GM19324 (cell line): Measurements from ENCODE around the gene MPRIP.

ENCODE experiments used
- ATAC-seq: cut with Tn5 transposase; IDR thresholded peaks from one replicate; pipeline ENCODE4 v1.9.1; 2021; ENCODE audit warnings: mild to moderate bottlenecking, moderate library complexity; ENCODE audit not compliant: unreplicated experiment, low FRiP score

MPRIP gene

DNA sequence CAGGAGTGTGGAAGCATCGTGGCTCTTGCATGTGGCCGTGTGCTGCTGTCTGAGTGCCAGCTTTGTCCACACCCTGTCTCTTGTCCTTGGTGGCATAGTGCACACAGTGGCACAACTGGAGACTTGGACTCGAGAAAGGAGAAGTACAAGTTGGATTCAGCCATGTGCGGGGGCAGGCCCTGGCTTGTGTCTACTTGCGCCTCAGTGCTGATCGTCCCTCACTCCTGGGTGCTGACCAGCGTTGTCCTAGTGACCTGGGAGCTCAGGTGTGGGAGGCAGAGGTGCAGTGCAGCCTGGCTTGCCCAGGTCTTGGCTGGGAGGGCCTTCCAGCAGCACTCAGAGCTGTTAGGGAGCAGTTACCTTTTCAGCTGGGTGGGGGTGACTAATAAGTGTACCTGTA is 20.6 kb downstream of the MPRIP start:
- ATAC-seq, result no peak

DNA sequence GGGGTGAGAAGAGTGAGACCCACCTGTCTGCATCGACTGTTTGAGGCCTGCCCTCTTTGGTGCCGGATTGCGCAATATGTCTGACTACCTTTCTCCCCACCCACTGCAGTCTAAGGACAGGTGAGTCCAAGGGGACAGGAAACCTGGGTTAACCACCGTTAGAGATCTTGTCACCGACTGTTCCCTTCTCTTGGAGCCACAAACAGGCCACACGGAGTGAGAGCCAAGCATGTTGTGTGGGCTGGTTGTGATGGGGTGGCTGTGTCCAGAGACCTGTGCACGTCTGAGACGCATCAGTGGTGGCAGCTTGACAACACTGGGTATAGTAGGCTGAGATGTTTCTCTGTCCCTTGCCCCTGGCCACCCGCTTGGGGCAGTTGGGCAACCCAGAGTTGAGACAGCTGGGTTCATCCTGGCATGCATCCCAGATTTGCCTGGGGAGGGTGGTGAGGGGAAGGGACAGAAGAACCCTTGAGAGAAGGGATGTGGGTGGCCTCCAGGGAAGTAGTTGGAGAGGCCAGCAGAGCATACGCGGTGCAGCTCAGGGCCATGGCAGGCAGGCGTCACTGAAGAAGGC is 21.4 kb downstream of the MPRIP start:
- ATAC-seq, result no peak

DNA sequence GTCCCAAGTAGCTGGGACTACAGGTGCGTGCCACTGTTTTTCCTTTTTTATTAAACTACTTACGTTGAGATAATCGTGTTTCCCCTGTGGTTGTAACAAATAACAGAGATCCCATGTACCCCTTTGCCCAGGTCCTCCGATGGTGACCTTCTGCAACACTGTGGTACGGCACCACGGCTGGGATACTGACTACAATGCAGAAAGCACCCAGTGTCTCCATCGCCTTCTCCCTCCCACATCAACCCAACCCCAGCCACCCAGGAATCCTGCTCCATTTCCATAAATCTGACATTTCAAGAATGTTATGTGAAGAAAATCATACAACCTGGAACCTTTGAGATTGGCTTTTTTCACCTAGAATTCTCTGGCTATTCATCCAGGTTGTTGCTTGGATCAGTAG is 22.1 kb downstream of the MPRIP start:
- ATAC-seq, result no peak

DNA sequence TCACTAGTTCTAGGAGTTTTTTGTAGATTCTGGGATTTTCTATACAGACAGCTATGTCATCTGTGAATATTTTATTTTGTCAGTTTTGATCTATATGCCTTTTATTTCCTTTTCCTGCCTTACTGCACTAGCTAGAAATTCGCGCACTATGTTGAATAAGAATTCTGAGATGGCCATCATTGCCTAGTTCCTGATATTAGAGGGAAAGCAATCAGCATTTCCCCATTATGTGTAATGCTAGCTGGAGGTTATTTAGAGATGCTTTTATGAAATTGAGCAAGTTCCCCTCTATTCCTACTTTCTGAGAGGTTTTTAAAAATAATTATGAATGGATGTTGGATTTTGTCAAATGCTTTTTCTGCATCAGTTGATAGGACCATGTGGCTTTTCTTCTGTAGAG is 23.8 kb downstream of the MPRIP start:
- no peak for ATAC-seq

DNA sequence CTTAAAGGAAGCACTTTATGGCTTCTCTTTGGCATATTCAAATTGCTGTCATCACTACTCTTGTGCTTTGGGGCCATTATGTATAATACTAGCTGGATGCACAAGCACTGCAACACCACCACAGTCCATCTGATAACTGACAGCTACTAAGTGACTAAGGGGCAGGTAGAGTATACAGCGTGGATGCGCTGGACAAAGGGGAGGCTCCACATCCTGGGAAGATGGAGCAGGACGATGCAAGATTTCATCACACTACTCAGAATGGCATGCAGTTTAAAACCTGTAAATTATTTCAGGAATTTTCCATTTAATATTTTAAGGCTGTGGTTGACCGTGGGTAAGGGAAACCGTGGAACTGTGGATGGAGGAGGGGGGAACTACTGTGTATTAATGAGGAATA is 25.0 kb downstream of the MPRIP start:
- ATAC-seq, result no peak

DNA sequence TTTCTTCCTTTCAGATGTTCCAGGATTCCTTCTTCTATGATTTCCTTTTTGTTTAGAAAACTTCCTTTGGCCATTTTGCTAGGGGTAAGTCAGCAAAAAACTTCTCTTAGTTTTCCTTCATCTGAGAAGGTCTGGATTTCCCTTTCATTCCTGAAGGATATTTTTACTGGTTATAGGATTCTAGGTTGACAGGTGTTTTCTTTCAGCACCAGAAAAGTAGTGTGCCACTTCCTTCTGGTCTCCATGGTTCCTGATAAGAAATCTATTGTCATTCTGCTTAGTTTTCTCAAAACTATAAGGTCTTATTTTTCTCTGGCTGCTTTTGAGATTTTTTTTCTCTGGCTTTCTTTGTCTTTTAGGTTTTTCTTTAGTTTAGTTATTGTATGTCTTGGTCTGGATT is 27.6 kb downstream of the MPRIP start:
- no peak for ATAC-seq

DNA sequence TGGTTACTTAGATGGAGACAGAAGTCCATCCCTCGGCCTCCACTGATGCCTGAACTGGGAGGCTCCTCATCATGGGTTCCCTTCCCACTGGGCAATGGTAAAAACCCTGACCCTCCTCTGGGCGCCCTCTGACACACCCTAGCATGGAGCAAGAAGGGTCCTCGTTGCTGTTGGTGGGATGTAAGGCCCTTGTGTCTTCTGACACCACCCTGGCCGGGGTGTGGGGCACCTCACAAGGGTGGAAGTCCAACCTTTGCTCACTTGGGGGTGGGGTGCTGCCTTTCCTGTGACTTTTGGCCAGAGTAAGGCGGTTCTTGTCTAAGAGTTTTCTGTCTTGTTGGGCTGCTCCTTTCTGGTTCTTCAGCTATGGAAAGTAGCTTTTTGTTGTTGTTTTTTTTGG is 28.7 kb downstream of the MPRIP start:
- ATAC-seq, result no peak

DNA sequence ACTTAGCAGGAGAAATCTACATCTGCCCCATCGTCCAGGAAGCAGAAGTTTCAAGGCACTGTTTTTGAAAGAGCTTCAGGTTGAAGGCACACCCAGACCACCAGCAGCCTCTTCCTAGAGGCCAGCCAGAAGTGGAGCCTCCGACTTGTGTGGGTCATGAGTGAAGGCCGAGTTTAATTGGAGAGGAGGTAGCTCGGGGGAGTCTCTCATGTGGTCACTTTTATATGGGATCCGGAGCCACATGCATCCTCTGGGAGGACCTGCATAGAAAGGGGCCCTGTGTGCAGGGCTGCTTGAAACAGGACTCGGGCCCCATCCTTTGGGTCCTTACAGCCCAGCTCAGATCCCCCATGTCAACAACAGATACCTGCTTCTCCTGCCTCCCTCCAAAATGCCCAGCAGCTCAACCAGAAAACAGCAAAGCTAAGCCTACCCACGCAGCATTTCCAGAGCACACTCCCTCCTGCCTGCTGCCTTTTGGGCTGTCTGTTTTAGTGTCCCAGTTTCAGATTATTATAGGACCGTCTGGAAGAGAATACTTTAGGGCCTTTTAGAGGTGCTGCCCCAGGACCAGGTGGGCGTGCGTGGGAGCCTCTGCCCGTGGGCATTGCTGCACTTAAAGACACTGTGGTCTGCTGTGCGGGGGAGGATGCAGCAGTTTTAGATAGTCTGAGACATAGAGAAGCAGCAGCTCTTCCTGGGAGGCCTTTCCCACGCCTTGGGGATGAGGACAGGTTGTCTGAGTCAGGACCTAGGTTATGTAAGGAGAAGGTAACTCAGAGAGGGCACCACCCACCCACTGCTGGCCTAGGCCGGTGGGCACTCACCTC is 29.5 kb downstream of the MPRIP start:
- no peak for ATAC-seq

DNA sequence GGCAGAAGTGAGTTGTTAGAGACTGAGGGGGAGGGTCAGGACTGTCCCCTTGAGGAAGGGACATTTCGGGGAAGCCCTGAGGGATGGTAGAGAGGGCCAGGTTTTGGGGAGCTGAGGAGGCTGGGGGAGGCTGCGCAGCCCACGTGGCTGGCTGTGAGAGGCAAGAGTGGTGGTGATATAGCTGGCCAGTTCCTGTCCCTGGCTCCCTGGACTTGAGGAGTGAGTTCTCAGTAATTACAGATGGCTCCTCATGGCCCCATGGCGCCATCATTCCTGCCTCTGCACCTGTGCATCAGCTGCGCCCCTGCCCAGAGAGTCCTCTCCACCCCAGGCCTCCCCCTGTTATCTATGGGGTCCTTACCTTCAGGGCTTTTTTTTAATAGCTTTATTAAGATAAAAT is 30.3 kb downstream of the MPRIP start:
- no peak for ATAC-seq

DNA sequence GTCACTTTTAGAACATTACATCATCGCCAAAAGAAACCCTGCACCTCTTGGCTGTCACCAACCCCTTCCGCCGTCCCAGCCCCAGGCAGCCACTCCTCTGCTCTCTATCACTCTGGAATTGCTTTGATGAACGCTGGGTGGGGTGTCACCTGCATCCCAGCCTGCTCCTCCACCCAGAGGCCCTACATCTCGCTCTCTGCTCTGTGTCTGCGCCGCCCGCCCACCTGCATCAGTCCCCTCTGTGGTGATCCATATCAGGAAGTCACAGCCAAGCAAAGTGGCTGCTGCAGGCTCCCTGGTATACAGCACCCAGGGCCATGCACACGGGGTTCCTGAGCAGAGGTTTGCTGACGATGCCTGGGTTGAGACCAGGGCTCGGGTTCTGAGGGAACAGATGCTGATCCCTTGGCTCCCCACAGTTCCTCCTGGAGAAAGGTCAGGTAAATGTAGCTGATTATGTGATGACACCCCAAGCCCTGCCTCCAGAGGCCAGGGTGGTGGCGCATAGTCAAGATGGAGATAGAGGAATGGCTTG is 30.8 kb downstream of the MPRIP start:
- no peak for ATAC-seq

DNA sequence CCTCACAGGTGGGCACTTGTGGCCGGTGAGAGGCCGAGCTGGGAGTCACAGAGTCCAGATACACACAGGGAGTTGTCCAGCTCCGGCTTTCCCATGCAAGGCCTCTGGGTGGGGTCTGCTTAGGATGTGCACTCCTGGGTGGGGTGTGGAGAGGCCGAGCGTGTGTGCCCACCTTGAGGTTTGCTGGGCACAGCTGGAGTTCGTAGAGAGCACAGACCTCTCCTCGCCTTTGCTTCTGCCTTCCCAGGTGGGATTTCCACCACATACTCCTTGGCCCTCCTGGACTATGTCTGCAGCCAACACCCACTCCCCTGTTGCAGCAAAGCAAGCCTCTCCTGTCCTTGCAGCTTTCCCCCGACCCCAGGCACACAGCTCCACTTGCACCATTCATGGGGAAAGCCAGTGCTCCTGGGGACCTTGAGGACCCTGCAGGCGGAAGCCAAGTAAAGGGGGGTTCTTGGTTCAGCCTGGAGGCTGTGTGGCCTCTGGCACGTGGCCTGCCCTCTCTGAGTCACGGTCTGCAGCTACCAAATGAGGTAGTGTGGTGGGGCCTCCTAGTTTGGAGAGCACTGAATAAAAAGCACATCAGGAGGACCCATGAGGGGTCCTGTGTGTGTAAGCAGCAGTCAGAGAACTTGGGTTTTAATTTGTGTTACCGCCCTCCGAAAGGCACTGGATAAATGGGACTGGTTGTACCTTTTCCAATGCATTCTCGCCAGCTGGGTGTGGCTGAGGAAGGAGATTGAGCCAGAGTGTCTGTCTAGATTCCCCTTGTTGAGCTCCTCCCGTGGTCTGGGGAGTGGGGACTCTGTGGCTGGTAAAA is 31.5 kb downstream of the MPRIP start:
- ATAC-seq, result no peak

DNA sequence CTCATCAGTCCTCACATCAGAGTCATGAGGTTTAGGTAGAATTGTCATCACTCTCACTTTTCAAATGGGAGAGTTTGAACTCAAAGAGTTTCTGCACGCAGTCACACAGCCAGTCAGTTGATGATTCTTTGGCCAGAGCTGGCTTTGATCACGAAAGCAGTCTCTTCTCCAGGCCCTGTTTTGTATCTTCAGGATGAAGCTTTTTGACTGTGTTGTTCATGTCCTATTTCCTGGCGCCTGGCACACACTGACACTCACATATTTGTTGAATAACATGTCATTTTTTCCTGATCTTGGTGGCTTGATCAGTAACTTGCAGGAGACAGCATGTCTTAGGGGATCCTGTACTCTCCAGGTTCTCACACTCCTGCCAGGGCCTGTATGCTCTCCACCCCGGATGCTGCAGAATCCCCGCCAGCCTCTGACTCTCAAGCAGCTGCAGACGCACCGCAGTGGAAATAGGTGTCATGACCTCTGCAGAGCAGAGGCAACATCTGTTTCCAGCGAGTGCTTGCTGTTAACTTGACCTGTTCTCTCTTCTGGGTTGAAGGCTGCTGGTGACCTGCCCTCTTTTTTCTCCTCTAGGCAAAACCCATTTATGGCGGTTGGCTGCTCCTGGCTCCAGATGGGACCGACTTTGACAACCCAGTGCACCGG is 33.0 kb downstream of the MPRIP start:
- no peak for ATAC-seq

DNA sequence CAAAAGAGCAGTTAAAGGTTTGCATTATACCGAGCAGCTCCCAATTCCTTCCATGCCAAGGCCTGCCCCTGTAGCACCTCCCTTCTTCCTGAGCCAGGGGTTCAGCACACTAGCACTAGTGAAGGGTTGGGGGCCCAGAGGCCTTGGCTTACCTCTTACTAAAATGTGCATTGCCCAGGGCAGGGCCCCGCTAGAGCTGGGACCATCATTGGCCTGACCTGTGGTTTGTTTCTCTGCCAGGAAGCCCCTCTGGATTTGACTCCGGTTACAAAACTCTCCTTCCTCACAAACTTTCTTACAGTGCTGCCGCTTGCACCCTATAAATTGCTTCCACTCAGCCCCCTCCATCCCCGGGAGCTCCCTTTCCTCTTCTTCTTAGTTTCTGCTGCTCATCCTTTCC is 33.8 kb downstream of the MPRIP start:
- ATAC-seq, result no peak

DNA sequence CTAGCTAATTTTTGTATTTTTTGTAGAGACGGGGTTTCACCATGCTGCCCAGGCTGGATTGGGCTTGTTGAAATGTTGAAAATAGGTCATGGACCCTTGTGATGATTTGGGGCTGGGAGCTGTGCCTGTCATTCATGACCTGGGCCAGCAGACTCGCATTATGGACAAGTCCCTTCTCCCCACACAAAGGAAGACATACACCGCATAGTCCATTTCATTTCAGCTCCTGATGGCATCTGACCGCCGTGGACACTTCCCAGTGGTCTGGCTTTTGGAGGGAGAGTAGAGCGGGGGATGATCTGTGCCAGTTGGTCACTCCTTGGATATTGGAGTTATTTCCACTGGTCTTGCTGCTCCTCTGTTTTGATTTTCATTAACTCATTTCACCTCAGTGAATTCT is 34.8 kb downstream of the MPRIP start:
- ATAC-seq, result no peak

DNA sequence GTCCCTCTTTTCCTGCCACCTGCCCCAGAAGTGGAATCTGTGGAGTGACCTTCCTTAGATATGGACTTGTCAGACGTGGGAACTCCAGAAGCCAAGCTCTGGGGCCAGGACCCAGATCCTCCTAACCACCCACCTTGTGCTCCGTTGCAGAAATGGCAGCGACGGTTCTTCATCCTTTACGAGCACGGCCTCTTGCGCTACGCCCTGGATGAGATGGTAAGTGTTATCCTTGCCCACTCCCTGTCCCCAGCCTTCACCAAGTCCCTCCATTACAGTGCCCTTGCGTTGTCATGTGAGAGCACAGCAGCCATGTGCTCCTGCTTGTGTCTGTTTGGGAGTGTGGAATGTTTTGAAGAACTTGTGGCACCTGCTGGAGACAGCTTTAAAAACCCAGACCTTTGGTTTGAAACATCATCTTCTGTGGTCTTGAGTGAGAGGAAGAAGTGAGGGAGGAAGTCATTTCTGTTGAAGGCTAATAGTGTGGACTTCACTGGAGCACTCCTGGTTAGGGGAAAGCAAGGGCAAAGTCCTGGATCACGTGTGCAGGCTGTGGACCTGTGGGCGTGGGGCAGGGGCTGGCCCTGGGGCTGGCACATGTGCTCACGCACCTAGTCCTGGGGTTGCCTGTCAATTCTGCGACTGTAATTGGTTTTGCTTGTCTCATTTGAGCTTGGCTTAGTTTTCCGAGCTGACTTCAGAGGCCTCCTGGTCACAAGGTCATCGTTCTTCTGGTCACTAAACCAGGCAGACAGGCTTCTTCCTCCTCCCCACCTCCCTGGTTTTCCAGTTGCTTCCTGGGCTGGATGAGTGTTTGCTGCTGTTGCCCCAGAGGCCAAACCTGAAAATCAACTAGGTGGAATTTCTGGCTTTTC is 35.8 kb downstream of the MPRIP start:
- ATAC-seq, result no peak

DNA sequence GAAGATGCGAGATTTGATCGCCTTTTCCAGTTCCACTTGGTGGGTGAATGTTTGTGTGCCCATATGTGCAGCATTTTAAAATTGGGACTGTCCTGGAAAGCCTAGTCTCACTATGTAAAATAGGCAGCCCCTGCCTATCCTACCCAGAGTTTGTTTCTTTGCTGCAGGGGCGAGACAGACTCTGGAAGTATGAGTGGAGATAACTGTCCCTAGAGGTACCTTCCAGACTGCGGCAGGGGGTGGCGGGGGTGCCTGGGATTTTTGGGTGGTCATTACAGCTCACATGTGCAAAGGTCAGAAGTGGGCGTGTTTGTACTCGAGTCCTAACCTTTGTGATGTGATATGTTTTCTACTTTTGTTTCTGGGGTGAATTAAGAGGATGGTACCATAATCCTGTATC is 36.6 kb downstream of the MPRIP start:
- ATAC-seq, result no peak

DNA sequence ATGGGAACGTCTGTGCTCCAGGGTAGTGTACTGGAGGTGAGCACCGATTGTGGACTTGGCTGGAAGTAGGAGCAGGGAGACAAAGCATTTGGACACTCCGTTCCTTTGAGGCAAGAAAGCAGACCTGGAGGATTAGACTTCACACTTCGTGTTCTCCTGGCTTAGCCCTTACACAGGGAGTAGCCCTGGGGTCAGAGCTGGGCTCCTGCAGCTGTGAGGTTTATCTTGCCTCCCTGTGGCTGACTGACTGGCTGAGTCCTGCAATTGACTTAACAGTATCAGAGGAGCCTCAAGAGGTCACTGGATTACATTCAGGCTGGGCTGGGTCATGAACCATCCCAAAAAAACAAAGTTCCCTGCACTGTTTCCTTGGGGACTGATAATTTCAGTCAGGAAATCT is 37.1 kb downstream of the MPRIP start:
- no peak for ATAC-seq

DNA sequence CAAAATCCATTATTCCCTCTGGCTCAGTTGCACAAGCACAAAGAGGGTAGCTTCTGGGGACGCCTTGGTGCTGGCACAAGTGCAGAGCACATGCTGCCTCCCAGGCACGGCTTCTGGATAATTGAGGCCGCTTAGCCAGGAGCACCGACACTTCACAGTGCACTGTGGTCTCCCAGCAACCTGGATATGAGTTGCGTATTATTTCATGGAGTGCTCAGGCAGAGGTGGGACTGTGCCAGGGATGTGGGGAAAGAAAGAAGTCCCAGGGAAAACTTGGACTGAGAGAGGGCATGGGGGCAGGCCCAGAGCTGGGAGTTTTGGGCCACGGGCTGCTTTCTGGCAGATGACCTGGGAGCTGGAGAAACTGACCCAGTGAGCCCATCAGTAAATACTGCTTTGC is 37.5 kb downstream of the MPRIP start:
- no peak for ATAC-seq

DNA sequence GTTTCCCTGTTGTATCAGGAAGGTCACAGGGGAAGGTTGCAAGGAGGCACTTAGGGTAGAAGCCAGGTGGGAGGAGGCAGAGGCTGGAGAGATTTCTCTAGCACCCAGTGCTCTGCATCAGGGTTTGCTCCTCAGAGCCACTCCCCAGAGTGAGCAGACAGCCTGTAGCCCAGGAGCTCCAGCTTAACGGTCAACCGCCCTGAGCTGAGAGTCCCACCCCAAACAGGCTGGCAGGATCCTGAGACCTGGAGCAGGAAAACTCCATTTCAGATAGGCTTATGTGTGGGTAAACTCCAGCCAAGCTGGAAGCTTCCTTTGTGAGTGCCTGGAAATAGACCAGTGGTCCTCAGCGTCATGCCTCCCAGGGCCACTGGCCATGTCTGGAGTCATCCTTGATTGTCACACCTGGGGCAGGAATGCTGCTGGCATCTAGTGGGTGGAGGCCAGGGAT is 37.9 kb downstream of the MPRIP start:
- ATAC-seq, result no peak

DNA sequence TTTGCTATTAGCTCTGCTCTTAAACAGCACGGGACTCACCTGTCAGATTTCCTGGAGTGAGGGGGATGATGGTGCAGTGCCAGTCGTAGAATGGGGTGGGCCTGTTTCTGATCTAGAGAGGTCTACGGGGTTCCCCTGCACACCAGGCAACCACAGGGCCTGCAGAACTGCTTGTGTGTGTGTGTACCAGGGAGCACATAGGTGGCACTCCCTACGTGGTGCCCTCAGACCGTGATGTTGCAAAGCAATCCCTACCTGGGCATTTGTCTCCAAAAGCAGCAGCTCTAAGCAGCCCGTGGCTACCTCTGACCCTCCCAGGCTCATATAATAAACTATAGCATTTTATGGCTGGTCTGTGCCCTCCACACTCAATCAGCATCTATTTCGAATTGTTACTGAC is 38.5 kb downstream of the MPRIP start:
- no peak for ATAC-seq
